Breast epithelium (tissue), 4 donors: Measurements from ENCODE around the gene HIP1R. TPM values are rescaled to one million over a fixed set of nuclear protein-coding genes. Genes with fewer than 3 reads are reported as not detected.

ENCODE experiments used
- DNase-seq, 2 donors: peaks; one replicate each; pipeline ENCODE4 v3.0.0-alpha.2; 2019; ENCODE audit warnings: low spot score in 2 of 2
- H3K27ac ChIP-seq, 2 donors: fragments of 200-600 bp; sonication (generic) in 1 of 2; one replicate each; pipeline ENCODE4 v1.5.1; 2016 to 2019; ENCODE audit warnings: mild to moderate bottlenecking in 1 of 2
- H3K27me3 ChIP-seq, 2 donors: fragments of 200-600 bp; sonication (generic) in 1 of 2; one replicate each; pipeline versions ENCODE4 v1.5.1 to v1.6.0; 2017 to 2019; ENCODE audit warnings: control low read depth in 1 of 2, mild to moderate bottlenecking in 1 of 2
- H3K36me3 ChIP-seq: fragments of 200-600 bp; one replicate; pipeline ENCODE4 v1.5.1; 2019
- H3K4me1 ChIP-seq, 2 donors: fragments of 200-600 bp; sonication (generic); one replicate each; pipeline ENCODE4 v1.5.1; 2016 to 2019; ENCODE audit warnings: control low read depth in 1 of 2
- H3K4me3 ChIP-seq, 3 donors: fragments of 200-600 bp; sonication (generic); 1 replicate in 2 of 3; 2 replicates in 1 of 3; pipeline ENCODE4 v1.5.1; 2016 to 2019; ENCODE audit warnings: mild to moderate bottlenecking in 3 of 3, moderate library complexity in 2 of 3
- H3K9me3 ChIP-seq, 2 donors: fragments of 200-600 bp; sonication (generic) in 1 of 2; one replicate each; pipeline ENCODE4 v1.5.1; 2016 to 2019; ENCODE audit warnings: control low read depth in 1 of 2
- POLR2A ChIP-seq: fragments of 450-650 bp; IDR thresholded peaks from one replicate; pipeline ENCODE4 v1.6.1; 2016; ENCODE audit warnings: antibody characterized with exemption, mild to moderate bottlenecking, moderate library complexity
- POLR2AphosphoS5 ChIP-seq, 3 donors: sonication (generic); formaldehyde crosslinking; IDR thresholded peaks; one replicate each; pipeline ENCODE4 v1.6.1; 2017; ENCODE audit warnings: antibody characterized with exemption in 3 of 3
- intact Hi-C: fragments of 100-400 bp; cut with DNase I; formaldehyde crosslinking; loops from one replicate; pipeline ENCODE4 v1.15.1; 2023; ENCODE audit warnings: low total_unique reads
- total RNA-seq, 3 donors: library from RNA; depleted of rRNA; stranded (reverse); fragments of >200 nt; gene quantifications; one replicate each; pipeline ENCODE4 v1.1.0, GENCODE V29; 2016
- TF ChIP-seq, protein P1 (sequence below), 3 donors: fragments of 450-650 bp; IDR thresholded peaks; one replicate each; pipeline ENCODE4 v1.5.1; 2016 to 2017; ENCODE audit warnings: antibody characterized with exemption in 3 of 3, mild to moderate bottlenecking in 3 of 3, moderate library complexity in 3 of 3

The HIP1R gene, protein sequence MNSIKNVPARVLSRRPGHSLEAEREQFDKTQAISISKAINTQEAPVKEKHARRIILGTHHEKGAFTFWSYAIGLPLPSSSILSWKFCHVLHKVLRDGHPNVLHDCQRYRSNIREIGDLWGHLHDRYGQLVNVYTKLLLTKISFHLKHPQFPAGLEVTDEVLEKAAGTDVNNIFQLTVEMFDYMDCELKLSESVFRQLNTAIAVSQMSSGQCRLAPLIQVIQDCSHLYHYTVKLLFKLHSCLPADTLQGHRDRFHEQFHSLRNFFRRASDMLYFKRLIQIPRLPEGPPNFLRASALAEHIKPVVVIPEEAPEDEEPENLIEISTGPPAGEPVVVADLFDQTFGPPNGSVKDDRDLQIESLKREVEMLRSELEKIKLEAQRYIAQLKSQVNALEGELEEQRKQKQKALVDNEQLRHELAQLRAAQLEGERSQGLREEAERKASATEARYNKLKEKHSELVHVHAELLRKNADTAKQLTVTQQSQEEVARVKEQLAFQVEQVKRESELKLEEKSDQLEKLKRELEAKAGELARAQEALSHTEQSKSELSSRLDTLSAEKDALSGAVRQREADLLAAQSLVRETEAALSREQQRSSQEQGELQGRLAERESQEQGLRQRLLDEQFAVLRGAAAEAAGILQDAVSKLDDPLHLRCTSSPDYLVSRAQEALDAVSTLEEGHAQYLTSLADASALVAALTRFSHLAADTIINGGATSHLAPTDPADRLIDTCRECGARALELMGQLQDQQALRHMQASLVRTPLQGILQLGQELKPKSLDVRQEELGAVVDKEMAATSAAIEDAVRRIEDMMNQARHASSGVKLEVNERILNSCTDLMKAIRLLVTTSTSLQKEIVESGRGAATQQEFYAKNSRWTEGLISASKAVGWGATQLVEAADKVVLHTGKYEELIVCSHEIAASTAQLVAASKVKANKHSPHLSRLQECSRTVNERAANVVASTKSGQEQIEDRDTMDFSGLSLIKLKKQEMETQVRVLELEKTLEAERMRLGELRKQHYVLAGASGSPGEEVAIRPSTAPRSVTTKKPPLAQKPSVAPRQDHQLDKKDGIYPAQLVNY
- total RNA-seq: 10 to 100 TPM; 17.8 to 83.3 (median 49.5) TPM

DNA sequence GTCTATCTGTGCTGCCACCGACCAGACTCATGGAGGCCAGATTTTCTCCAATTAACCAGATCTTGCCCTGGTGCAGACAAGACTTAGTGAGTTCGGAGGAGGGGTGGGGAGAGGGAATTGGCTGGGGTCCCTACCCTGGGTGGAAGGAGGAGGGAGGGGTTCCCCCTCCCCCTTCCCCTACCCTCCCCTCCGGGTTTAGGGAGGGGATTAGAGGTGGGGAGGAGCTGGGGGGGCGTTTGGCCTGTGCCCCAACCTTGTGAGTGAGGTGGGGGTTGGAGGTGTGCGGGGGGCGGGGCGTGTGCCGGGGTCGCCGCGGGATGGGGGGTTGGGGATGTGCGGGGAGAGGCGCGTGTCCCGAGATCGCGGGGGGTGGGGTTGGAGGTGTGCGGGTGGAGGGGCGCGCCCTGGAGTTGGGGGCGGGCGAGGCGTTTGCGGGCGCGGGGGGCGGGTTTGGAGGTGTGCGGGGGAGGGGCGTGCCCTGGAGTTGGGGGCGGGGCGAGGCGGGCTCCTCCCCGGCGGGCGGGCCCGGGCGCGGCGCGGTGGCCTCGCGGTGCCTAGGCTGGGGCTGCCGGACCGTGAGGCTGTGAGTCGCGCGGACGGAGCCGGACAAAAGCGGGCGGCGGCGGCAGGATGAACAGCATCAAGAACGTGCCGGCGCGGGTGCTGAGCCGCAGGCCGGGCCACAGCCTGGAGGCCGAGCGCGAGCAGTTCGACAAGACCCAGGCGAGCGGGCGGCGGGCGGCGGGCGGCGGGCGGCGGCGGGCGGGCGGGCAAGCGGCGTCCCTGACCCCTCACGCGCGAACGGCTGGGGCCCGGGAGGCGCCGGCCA is at the start of gene HIP1R:
Gene HIP1R, plus strand, starts transcription at position 537 of the 829 bp plus-strand sequence. Its CDS starts 94 bp downstream, at position 631.
- Histone ChIP-seq H3K27ac (peak within 1 kb of the TSS; percentile 93 to 96), H3K9me3 (no peaks in the 10 kb centered on the region), H3K27me3 (no peaks in the 10 kb centered on the region), H3K4me1 (peaks cover 0 to 2% of the 10 kb centered on the region in 2 donors), H3K4me3 (peak within 1 kb of the TSS; percentile 61 to 92 (median 81)), H3K36me3 (no peaks in the 10 kb centered on the region)
- intact Hi-C loops: no loop called here
- no peak for DNase-seq
- TF ChIP-seq POLR2AphosphoS5 (IDR thresholded peaks at IDR 0.05) (peak in 1 of 3 donors; percentile 51), POLR2A (no peak)
- TF ChIP-seq, protein P1, sequence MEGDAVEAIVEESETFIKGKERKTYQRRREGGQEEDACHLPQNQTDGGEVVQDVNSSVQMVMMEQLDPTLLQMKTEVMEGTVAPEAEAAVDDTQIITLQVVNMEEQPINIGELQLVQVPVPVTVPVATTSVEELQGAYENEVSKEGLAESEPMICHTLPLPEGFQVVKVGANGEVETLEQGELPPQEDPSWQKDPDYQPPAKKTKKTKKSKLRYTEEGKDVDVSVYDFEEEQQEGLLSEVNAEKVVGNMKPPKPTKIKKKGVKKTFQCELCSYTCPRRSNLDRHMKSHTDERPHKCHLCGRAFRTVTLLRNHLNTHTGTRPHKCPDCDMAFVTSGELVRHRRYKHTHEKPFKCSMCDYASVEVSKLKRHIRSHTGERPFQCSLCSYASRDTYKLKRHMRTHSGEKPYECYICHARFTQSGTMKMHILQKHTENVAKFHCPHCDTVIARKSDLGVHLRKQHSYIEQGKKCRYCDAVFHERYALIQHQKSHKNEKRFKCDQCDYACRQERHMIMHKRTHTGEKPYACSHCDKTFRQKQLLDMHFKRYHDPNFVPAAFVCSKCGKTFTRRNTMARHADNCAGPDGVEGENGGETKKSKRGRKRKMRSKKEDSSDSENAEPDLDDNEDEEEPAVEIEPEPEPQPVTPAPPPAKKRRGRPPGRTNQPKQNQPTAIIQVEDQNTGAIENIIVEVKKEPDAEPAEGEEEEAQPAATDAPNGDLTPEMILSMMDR (IDR thresholded peaks at IDR 0.05): no peak

DNA sequence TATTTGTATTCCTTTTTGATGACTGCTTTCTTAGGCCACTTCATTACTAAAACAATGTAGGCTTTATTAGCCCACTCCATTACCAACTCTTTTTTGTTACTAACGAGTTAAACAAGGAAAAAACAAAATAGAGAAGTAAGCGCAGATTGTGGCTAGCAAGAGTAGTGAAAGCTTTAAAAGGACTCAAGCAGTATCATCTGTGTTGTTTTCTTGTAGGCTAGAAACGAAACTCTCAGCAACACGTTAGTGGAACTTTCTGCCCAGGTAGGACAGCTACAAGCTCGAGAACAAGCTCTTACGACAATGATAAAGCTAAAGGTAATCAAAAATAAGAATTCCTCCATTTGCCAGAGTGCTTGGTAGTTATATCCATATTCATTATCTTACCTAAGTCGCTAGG is 49.8 kb upstream of the HIP1R start:
- Histone ChIP-seq H3K4me1 (no peaks in the 10 kb centered on the region), H3K27ac (no peak overlapping the region), H3K9me3 (no peaks in the 10 kb centered on the region), H3K36me3 (no peaks in the 10 kb centered on the region), H3K27me3 (no peaks in the 10 kb centered on the region), H3K4me3 (no peak overlapping the region)
- DNase-seq: no peak
- intact Hi-C loops: no loop called here
- no peak for TF ChIP-seq POLR2A

DNA sequence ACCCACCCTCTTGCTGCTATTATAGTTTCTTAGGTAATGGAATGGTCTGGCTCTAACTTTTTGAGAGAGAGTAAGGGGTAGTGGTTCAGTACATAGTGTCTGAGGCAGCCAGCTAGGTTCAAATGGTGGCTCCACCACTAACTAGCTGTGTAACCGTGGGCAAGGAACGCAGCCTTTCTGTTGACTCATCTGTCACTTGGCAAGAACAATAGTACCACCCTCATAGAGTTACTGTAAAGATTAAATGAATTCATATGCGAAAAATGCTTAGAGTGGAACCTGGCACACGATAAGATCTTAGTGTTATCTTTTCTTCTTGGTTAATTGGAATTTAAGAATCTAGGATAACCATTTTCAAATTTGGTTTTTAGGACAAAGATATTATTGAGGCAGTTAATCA is 46.9 kb upstream of the HIP1R start:
- no peaks in the 10 kb centered on the region for H3K36me3 ChIP-seq
- no peaks in the 10 kb centered on the region for H3K9me3 ChIP-seq
- no peak for DNase-seq
- intact Hi-C loops: no loop called here
- TF ChIP-seq POLR2AphosphoS5 (IDR thresholded peaks at IDR 0.05): no peak
- no peak for TF ChIP-seq POLR2A
- TF ChIP-seq, protein P1 (IDR thresholded peaks at IDR 0.05): no peak
- no peaks in the 10 kb centered on the region for H3K4me1 ChIP-seq
- H3K4me3 ChIP-seq: no peak overlapping the region
- H3K27me3 ChIP-seq: no peaks in the 10 kb centered on the region
- H3K27ac ChIP-seq: no peak overlapping the region

DNA sequence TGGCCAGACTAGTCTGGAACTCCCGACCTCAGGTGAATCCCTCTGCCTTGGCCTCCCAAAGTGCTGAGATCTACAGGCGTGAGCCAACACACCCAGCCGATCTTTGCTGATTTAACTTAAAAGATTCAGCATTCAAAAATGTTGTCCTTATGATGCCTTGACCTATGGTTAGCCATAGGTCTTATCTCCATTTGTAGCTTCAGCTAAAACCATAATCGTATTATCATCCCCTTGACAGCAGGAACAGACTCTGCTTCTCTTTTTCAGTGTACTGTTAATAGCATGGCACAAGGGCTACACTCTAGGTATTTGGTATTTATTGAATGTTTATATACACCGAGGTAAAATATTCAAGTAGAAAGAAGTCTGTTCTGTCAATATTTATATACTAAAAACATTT is 45.6 kb upstream of the HIP1R start:
- no peak overlapping the region for H3K4me3 ChIP-seq
- no peaks in the 10 kb centered on the region for H3K36me3 ChIP-seq
- no peaks in the 10 kb centered on the region for H3K27me3 ChIP-seq
- no peak overlapping the region for H3K27ac ChIP-seq
- intact Hi-C loops: loop anchor here (10.0 kb wide), 1 partner anchor 165 kb away; no protein-coding TSS in a partner anchor
- no peaks in the 10 kb centered on the region for H3K4me1 ChIP-seq
- no peak for DNase-seq
- H3K9me3 ChIP-seq: no peaks in the 10 kb centered on the region
- no peak for TF ChIP-seq POLR2A
- TF ChIP-seq, protein P1 (IDR thresholded peaks at IDR 0.05): no peak
- TF ChIP-seq POLR2AphosphoS5 (IDR thresholded peaks at IDR 0.05): no peak
